GM23248 (cell line): Measurements from ENCODE around the gene USP17L15.
"Not testable (repeated sequence)": the region's sequence is repeated elsewhere in the genome, so short reads cannot be mapped to it uniquely, and the experiment has no call there.

ENCODE experiments used
- EZH2 ChIP-seq: fragments of 200-600 bp; sonication (generic); IDR thresholded peaks from 2 replicates; pipeline ENCODE4 v1.6.1; 2018; ENCODE audit warnings: antibody characterized with exemption, mild to moderate bottlenecking; ENCODE audit not compliant: insufficient read depth, poor library complexity, severe bottlenecking
- EZH2phosphoT487 ChIP-seq: fragments of 200-600 bp; sonication (generic); IDR thresholded peaks from 2 replicates; pipeline ENCODE4 v1.6.1; 2018; ENCODE audit warnings: antibody characterized with exemption, moderate library complexity, mild to moderate bottlenecking, low read depth; ENCODE audit not compliant: insufficient read depth

DNA sequence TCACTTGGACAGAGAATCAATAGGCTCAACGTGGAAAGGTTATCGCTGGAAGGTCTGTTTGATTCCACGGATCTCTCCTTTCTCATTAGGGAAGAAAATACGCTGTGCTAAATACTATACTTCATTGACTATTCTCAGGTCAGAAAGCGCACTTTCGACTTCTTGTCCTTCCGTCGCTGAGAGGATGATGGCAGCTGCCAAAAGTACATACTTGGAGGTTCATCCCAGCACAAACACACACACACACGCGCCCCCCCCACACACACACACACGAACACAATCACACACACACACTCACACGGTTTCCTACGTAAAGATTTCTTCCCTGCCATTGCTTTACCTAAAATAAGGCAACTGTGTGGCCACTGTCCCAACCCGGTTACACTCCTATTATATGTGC lies 19.5 kb upstream of the USP17L15 start:
- TF ChIP-seq EZH2, EZH2phosphoT487: not testable (repeated sequence)
